ENCODE measurements around the gene AJAP1. TPM values are rescaled to one million over a fixed set of nuclear protein-coding genes. Genes with fewer than 3 reads are reported as not detected.

Gene AJAP1
- total RNA-seq, 2 donors from 2014 or later, result 0.41 to 0.49 TPM

DNA sequence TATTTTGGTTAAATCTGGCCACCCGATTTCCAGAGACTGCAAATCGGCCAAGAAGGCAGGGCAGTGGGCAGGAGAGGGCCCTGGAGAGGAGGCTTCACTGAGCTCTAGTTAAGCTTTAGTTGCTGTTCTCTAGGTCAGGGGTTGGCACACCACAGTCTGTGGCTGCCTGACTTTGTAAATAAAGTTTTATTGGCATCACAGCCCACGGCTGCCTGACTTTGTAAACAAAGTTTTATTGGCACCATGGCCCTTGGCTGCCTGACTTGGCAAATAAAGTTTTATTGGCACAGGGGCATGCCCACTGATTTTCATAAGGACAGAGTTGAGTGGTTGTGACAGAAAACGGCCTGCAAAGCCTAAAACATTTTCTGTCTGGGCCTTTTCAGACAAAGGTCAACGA lies 19.7 kb downstream of the AJAP1 start:
- DNase-seq (ENCODE audit: low spot score) (no peak), ATAC-seq (ENCODE audit: insufficient number of reproducible peaks, low FRiP score, low read depth) (no peak)
- H3K36me3 ChIP-seq, result no peaks in the 10 kb centered on the region
- no peak overlapping the region for H3K4me3 ChIP-seq
- H3K4me1 ChIP-seq (ENCODE audit: control insufficient read depth in 1 of 2, low read depth in 2 of 2), result no peaks in the 10 kb centered on the region
- no peaks in the 10 kb centered on the region for H3K27me3 ChIP-seq (replicated peaks; ENCODE audit: insufficient read depth)
- H3K9me3 ChIP-seq, result no peaks in the 10 kb centered on the region
- no peak overlapping the region for H3K27ac ChIP-seq
- TF ChIP-seq, protein P1, sequence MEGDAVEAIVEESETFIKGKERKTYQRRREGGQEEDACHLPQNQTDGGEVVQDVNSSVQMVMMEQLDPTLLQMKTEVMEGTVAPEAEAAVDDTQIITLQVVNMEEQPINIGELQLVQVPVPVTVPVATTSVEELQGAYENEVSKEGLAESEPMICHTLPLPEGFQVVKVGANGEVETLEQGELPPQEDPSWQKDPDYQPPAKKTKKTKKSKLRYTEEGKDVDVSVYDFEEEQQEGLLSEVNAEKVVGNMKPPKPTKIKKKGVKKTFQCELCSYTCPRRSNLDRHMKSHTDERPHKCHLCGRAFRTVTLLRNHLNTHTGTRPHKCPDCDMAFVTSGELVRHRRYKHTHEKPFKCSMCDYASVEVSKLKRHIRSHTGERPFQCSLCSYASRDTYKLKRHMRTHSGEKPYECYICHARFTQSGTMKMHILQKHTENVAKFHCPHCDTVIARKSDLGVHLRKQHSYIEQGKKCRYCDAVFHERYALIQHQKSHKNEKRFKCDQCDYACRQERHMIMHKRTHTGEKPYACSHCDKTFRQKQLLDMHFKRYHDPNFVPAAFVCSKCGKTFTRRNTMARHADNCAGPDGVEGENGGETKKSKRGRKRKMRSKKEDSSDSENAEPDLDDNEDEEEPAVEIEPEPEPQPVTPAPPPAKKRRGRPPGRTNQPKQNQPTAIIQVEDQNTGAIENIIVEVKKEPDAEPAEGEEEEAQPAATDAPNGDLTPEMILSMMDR (IDR thresholded peaks at IDR 0.05), result no peak

GRCh38 chr1:4674676-4675075 lies 20.3 kb downstream of the AJAP1 start:
- no peaks in the 10 kb centered on the region for H3K27me3 ChIP-seq (replicated peaks; ENCODE audit: insufficient read depth)
- no peak for ATAC-seq (ENCODE audit: insufficient number of reproducible peaks, low FRiP score, low read depth)
- TF ChIP-seq, protein P1 (IDR thresholded peaks at IDR 0.05), result no peak

GRCh38 chr1:4675454-4676186 lies 21.2 kb downstream of the AJAP1 start:
- H3K36me3 ChIP-seq, result no peaks in the 10 kb centered on the region
- no peaks in the 10 kb centered on the region for H3K4me1 ChIP-seq (ENCODE audit: control insufficient read depth in 1 of 2, low read depth in 2 of 2)
- DNase-seq (ENCODE audit: low spot score), result no peak
- no peak overlapping the region for H3K4me3 ChIP-seq
- no peak for ATAC-seq (ENCODE audit: insufficient number of reproducible peaks, low FRiP score, low read depth)
- TF ChIP-seq, protein P1 (IDR thresholded peaks at IDR 0.05), result no peak
- no peaks in the 10 kb centered on the region for H3K27me3 ChIP-seq (replicated peaks; ENCODE audit: insufficient read depth)
- H3K9me3 ChIP-seq, result peaks cover 5% of the 10 kb centered on the region
- H3K27ac ChIP-seq, result no peak overlapping the region

More at GRCh38 chr1:4674676-4675075, 20.3 kb downstream of the AJAP1 start:
- DNase-seq (ENCODE audit: low spot score), result no peak
- Histone ChIP-seq H3K9me3 (no peaks in the 10 kb centered on the region), H3K27ac (no peak overlapping the region), H3K4me1 (ENCODE audit: control insufficient read depth in 1 of 2, low read depth in 2 of 2) (no peaks in the 10 kb centered on the region), H3K4me3 (no peak overlapping the region), H3K36me3 (no peaks in the 10 kb centered on the region)

DNA sequence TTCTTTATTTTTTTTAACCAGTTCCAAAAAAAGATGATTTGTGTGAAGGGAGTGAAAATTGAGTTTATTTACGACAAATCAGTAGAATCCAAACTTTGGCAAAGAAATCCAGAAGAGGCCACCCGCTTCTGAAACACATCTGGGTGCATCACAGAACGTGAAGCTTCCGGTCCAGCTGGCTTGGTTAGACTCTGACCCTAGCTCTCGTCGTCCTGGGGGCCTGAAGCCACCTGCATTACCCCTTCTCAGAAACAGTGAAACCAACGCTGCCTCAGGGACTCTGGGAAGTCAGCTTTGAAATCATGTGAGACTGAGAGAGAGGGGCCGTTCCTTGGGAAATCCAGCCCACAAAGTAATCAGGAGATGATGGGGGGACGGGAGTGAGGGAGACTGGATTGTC lies 21.8 kb downstream of the AJAP1 start:
- ATAC-seq (ENCODE audit: insufficient number of reproducible peaks, low FRiP score, low read depth) (no peak), DNase-seq (ENCODE audit: low spot score) (no peak)
- H3K36me3 ChIP-seq, result no peaks in the 10 kb centered on the region
- no peaks in the 10 kb centered on the region for H3K4me1 ChIP-seq (ENCODE audit: control insufficient read depth in 1 of 2, low read depth in 2 of 2)
- H3K4me3 ChIP-seq, result no peak overlapping the region
- TF ChIP-seq, protein P1 (IDR thresholded peaks at IDR 0.05), result no peak
- H3K27ac ChIP-seq, result no peak overlapping the region
- H3K27me3 ChIP-seq (replicated peaks; ENCODE audit: insufficient read depth), result no peaks in the 10 kb centered on the region
- H3K9me3 ChIP-seq, result peaks cover 5% of the 10 kb centered on the region

GRCh38 chr1:4677608-4678007 lies 23.2 kb downstream of the AJAP1 start:
- H3K4me3 ChIP-seq, result no peak overlapping the region

More at GRCh38 chr1:4677608-4678007, 23.2 kb downstream of the AJAP1 start:
- TF ChIP-seq, protein P1 (IDR thresholded peaks at IDR 0.05), result no peak
- DNase-seq (ENCODE audit: low spot score) (no peak), ATAC-seq (ENCODE audit: insufficient number of reproducible peaks, low FRiP score, low read depth) (no peak)
- Histone ChIP-seq H3K9me3 (peaks cover 5% of the 10 kb centered on the region), H3K27me3 (replicated peaks; ENCODE audit: insufficient read depth) (no peaks in the 10 kb centered on the region), H3K4me1 (ENCODE audit: control insufficient read depth in 1 of 2, low read depth in 2 of 2) (no peaks in the 10 kb centered on the region), H3K27ac (no peak overlapping the region), H3K36me3 (no peaks in the 10 kb centered on the region)
